NCI-H345 treated with DMSO at 0.1 percent for 48 hours (cell line): ENCODE data around the gene PLCB3.

ENCODE experiments used
- DNase-seq: peaks from one replicate; lab custom pipeline; 2025; ENCODE audit not compliant: unreplicated experiment; lab: John Stamatoyannopoulos, UW

The PLCB3 gene

GRCh38 chr11:64251016-64251752 is at the start of gene PLCB3:
TSS of gene PLCB3 (plus strand) at chr11:64251530. CDS start at chr11:64251650, 120 bp downstream.
- no peak for DNase-seq

GRCh38 chr11:64201543-64201942 is 49.8 kb upstream of the PLCB3 start:
- DNase-seq, result no peak

- no peak for DNase-seq
Measured at GRCh38 chr11:64202992-64203391, 48.3 kb upstream of the PLCB3 start.

- no peak for DNase-seq
Measured at GRCh38 chr11:64203421-64204079, 47.8 kb upstream of the PLCB3 start.

- DNase-seq, result no peak
Measured at GRCh38 chr11:64204080-64204440, 47.3 kb upstream of the PLCB3 start.

- peak; percentile 31 for DNase-seq
Measured at GRCh38 chr11:64204464-64204989, 46.8 kb upstream of the PLCB3 start.

GRCh38 chr11:64206457-64207255 is 44.7 kb upstream of the PLCB3 start, which contains the start of gene FERMT3:
TSS of gene FERMT3 (plus strand) at chr11:64206721. CDS start at chr11:64207365, 644 bp downstream.
- DNase-seq, result no peak

- no peak for DNase-seq
Measured at GRCh38 chr11:64207256-64208085, 43.9 kb upstream of the PLCB3 start.

GRCh38 chr11:64208086-64208795 is 43.1 kb upstream of the PLCB3 start:
- no peak for DNase-seq

- no peak for DNase-seq
Measured at GRCh38 chr11:64208796-64209562, 42.4 kb upstream of the PLCB3 start.

GRCh38 chr11:64209563-64209843 is 41.8 kb upstream of the PLCB3 start:
- no peak for DNase-seq

GRCh38 chr11:64210301-64211020 is 40.9 kb upstream of the PLCB3 start:
- DNase-seq, result no peak

GRCh38 chr11:64211181-64211872 is 40.0 kb upstream of the PLCB3 start:
- DNase-seq, result no peak

- DNase-seq, result no peak
Measured at GRCh38 chr11:64216879-64217278, 34.5 kb upstream of the PLCB3 start.

GRCh38 chr11:64218628-64219353 is 32.5 kb upstream of the PLCB3 start:
- no peak for DNase-seq

- DNase-seq, result no peak
Measured at GRCh38 chr11:64219354-64219684, 32.0 kb upstream of the PLCB3 start.

- no peak for DNase-seq
Measured at GRCh38 chr11:64219755-64220154, 31.6 kb upstream of the PLCB3 start.

- DNase-seq, result no peak
Measured at GRCh38 chr11:64220271-64220670, 31.1 kb upstream of the PLCB3 start.
